Heart right ventricle (tissue), 16 donors: Measurements from ENCODE around the gene CATSPERB. TPM values are rescaled to one million over a fixed set of nuclear protein-coding genes. Genes with fewer than 3 reads are reported as not detected.

ENCODE experiments used
- ATAC-seq, 8 donors: fragments of 200-7000 bp; cut with Tn5 transposase; one replicate each; pipeline ENCODE4 v1.9.1; 2020; ENCODE audit warnings: mild to moderate bottlenecking in 8 of 8, moderate library complexity in 8 of 8, moderate number of reproducible peaks in 1 of 8
- DNase-seq, 2 donors: peaks; one replicate each; pipeline ENCODE4 v3.0.0-alpha.2; 2020
- H3K27ac ChIP-seq, 10 donors: fragments of 200-600 bp; sonication (generic) in 2 of 10; one replicate each; pipeline versions ENCODE4 v1.5.0 to v1.8.0; 2020 to 2022; ENCODE audit warnings: mild to moderate bottlenecking in 3 of 10
- H3K27me3 ChIP-seq, 7 donors: fragments of 200-600 bp; one replicate each; pipeline ENCODE4 v1.8.0; 2021 to 2022; ENCODE audit warnings: mild to moderate bottlenecking in 2 of 7
- H3K36me3 ChIP-seq, 9 donors: fragments of 200-600 bp; sonication (generic) in 1 of 9; one replicate each; pipeline versions ENCODE4 v1.5.0 to v1.8.0; 2020 to 2022; ENCODE audit warnings: mild to moderate bottlenecking in 2 of 9
- H3K4me1 ChIP-seq, 9 donors: fragments of 200-600 bp; sonication (generic) in 1 of 9; one replicate each; pipeline versions ENCODE4 v1.5.0 to v1.8.0; 2020 to 2022; ENCODE audit warnings: mild to moderate bottlenecking in 4 of 9
- H3K4me3 ChIP-seq, 10 donors: fragments of 200-600 bp; sonication (generic) in 2 of 10; one replicate each; pipeline versions ENCODE4 v1.5.0 to v1.8.0; 2020 to 2022; ENCODE audit warnings: mild to moderate bottlenecking in 7 of 10, moderate library complexity in 2 of 10
- H3K9me3 ChIP-seq, 11 donors: fragments of 200-600 bp in 10 of 11; sonication (generic) in 2 of 11; one replicate each; pipeline versions ENCODE4 v1.5.0 to v1.8.0; 2013 to 2022; ENCODE audit warnings: mild to moderate bottlenecking in 2 of 11, control low read depth in 1 of 11, moderate library complexity in 1 of 11
- WGBS, 2 donors: extraction: QIAGEN DNeasy Blood & Tissue Kit; methylation state at CpG; one replicate each; pipeline ENCODE4 v1.1.7; 2013; ENCODE audit warnings: inconsistent platforms in 1 of 2; 5-methylcytosine and 5-hydroxymethylcytosine counted together
- intact Hi-C, 10 donors: fragments of 100-400 bp; cut with DNase I; formaldehyde crosslinking; loops; one replicate each; pipeline versions ENCODE4 v1.11.1 to v1.14.2; 2022
- polyA plus RNA-seq, 2 donors: library from polyadenylated mRNA; stranded (reverse); fragments of 200-250 nt; gene quantifications; one replicate each; pipeline ENCODE4 v1.2.3, GENCODE V29; 2013
- total RNA-seq, 10 donors: library from RNA; stranded (reverse); fragmentation: NEBNext Ultra II Directional in 3 of 10; extraction: Animal tissue kit (Norgen Biotek cat#: 25700) in 3 of 10; gene quantifications; one replicate each; pipeline versions ENCODE4 v1.2.1 to v1.2.4, GENCODE V29; 2021 to 2023
- TF ChIP-seq, protein P1 (sequence below), 9 donors: fragments of 200-600 bp; sonication (generic) in 2 of 9; IDR thresholded peaks; one replicate each; pipeline versions ENCODE4 v1.5.0 to v1.8.0; 2021 to 2022; ENCODE audit warnings: antibody characterized with exemption in 9 of 9, mild to moderate bottlenecking in 5 of 9, moderate library complexity in 1 of 9
- donor health status: Arrhythmogenic right ventricular cardiomyopathy.
- donor health status: ischemic (EF 13 %, LVEDD 7.1; RV severe dilation, severe dysfunction).
- donor health status: healthy with polysubstance abuse.
- donor health status: DM: no; HTN: yes; CAD: no.
- donor health status: DM: no; HTN: no; CAD: no.
- donor health status: ischemic (EF 25% LVEDD 6.9; RV normal size, moderate dysfunction).
- donor health status: ischemic (EF 25% LVEDD 5.7; RV mildly dilated, moderate dysfunction).
- donor health status: healthy.
- donor health status: DM: yes; HTN: yes; CAD: no.
- donor health status: Ischemic cardiomyopathy.
- donor health status: ischemic (EF 35%, LVEDD 5.7; RV mildly dilated, moderate dysfunction).
- donor health status: nonischemic (EF 11% LVEDD 7.7; RV severe dilation, severe dysfunction).
- donor health status: DM: yes; HTN: yes; CAD: no.
- donor health status: PGD.
- donor health status: ischemic (EF 29% LVEDD 5.4; RV normal size, mild dysfunction).
- donor health status: nonischemic (EF 23%, LVEDD 6.1; RV moderate dilation, normal function).

Gene CATSPERB
- total and polyA plus RNA-seq, 12 donors: 0.10 to 1.5 (median 0.57) TPM; not detected in 1

DNA sequence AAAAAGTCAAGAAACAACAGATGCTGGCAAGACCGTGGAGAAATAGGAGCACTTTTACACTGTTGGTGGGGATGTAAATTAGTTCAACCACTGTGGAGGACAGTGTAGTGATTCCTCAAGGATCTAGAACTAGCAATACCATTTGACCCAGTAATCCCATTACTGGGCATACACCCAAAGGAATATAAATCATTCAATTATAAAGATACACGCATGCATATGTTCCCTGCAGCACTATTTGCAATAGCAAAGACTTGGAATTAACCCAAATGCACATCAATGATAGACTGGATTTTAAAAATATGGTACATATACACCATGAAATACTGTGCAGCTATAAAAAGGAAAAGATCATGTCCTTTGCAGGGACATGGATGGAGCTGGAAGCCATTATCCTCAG lies 18.0 kb upstream of the CATSPERB start:
- ATAC-seq (no peak), DNase-seq (no peak)
- intact Hi-C loops: no loop called here
- WGBS, 2 donors: 80 to 83% methylated on average over 2 of the region's 2 CpGs
- H3K36me3 ChIP-seq: no peaks in the 10 kb centered on the region
- H3K27ac ChIP-seq: no peak overlapping the region
- H3K4me3 ChIP-seq: no peak overlapping the region
- TF ChIP-seq, protein P1, sequence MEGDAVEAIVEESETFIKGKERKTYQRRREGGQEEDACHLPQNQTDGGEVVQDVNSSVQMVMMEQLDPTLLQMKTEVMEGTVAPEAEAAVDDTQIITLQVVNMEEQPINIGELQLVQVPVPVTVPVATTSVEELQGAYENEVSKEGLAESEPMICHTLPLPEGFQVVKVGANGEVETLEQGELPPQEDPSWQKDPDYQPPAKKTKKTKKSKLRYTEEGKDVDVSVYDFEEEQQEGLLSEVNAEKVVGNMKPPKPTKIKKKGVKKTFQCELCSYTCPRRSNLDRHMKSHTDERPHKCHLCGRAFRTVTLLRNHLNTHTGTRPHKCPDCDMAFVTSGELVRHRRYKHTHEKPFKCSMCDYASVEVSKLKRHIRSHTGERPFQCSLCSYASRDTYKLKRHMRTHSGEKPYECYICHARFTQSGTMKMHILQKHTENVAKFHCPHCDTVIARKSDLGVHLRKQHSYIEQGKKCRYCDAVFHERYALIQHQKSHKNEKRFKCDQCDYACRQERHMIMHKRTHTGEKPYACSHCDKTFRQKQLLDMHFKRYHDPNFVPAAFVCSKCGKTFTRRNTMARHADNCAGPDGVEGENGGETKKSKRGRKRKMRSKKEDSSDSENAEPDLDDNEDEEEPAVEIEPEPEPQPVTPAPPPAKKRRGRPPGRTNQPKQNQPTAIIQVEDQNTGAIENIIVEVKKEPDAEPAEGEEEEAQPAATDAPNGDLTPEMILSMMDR (IDR thresholded peaks at IDR 0.05): no peak
- H3K27me3 ChIP-seq: no peaks in the 10 kb centered on the region
- H3K9me3 ChIP-seq: no peaks in the 10 kb centered on the region
- peaks cover 0 to 21% (median 5%) of the 10 kb centered on the region in 9 donors for H3K4me1 ChIP-seq

DNA sequence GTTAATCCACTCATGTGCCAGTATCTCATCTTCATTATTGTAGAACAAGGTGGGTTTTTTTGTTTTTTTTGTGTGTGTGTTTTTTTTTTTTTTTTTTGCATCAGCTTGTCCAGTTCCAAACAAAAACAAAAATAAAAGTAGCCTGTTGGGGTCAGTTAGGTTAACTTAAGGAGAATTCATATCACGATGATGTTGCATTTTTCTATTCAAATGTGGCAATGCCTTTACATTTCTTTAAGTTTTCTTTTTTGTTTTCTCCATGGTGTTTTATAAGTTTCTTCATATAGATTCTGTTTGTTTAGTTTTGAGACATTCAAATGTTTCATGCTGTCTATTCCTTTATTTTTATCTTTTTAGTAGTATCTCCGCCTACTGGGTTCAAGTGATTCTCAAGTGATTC lies 16.2 kb upstream of the CATSPERB start:
- no peak overlapping the region for H3K4me3 ChIP-seq
- no peak overlapping the region for H3K27ac ChIP-seq
- no peaks in the 10 kb centered on the region for H3K27me3 ChIP-seq
- DNase-seq (no peak), ATAC-seq (no peak)
- TF ChIP-seq, protein P1 (IDR thresholded peaks at IDR 0.05): no peak
- H3K9me3 ChIP-seq: no peaks in the 10 kb centered on the region
- intact Hi-C loops: no loop called here
- H3K36me3 ChIP-seq: no peaks in the 10 kb centered on the region
- peaks cover 0 to 3% (median 0%) of the 10 kb centered on the region in 9 donors for H3K4me1 ChIP-seq
- 90 to 95% methylated on average over 2 of the region's 2 CpGs for WGBS, 2 donors

DNA sequence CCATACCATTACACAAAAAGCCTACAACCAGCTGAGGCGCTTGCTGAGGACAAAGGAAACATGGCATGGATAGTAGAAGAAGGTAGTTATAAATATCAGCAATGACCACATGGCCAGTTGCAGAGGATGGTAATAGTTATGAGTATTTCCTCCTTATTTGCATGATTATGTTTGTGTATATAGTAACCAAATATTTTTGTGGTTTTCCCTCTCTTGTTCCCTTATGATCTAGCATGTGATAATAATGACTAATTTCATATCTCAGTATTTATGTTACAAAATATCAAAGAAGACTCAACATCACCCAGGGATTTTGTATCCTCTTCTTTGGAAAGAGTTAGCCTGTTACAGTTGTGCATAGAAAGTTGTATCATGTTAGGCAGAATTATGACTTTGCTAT lies 13.5 kb upstream of the CATSPERB start:
- no peak for ATAC-seq
- no peaks in the 10 kb centered on the region for H3K4me1 ChIP-seq
- H3K4me3 ChIP-seq: no peak overlapping the region
- TF ChIP-seq, protein P1 (IDR thresholded peaks at IDR 0.05): no peak
- H3K36me3 ChIP-seq: no peaks in the 10 kb centered on the region
- H3K27ac ChIP-seq: no peak overlapping the region
- intact Hi-C loops: no loop called here
- no peaks in the 10 kb centered on the region for H3K9me3 ChIP-seq
- 94 to 100% methylated on average over 1 of the region's 1 CpG for WGBS, 2 donors
- H3K27me3 ChIP-seq: no peaks in the 10 kb centered on the region
- DNase-seq: no peak

DNA sequence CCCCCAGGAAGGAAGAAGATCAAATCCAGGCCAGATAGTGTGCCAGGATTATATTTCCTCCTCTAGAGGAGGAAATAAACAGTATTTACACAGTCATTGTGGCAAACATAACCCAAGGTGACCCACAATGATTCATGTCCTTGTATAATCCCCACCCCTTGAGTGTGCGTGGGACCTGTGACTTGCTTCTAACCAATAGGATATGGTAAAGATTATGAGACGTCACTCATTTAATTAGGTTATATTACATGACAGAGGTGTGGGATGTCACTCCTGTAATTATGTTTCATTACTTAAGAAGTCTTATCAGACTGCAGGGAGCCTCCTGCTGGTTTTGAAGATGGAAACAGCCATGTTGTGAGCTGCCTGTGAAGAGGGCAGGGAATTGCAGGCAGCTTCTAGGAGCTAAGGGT lies 12.2 kb upstream of the CATSPERB start:
- no peak for DNase-seq
- no peaks in the 10 kb centered on the region for H3K9me3 ChIP-seq
- WGBS, 2 donors: 65 to 69% methylated on average over 2 of the region's 2 CpGs
- H3K4me3 ChIP-seq: no peak overlapping the region
- TF ChIP-seq, protein P1 (IDR thresholded peaks at IDR 0.05): no peak
- no peak overlapping the region for H3K27ac ChIP-seq
- H3K4me1 ChIP-seq: no peaks in the 10 kb centered on the region
- no peaks in the 10 kb centered on the region for H3K36me3 ChIP-seq
- no peaks in the 10 kb centered on the region for H3K27me3 ChIP-seq
- intact Hi-C loops: no loop called here
- no peak for ATAC-seq

DNA sequence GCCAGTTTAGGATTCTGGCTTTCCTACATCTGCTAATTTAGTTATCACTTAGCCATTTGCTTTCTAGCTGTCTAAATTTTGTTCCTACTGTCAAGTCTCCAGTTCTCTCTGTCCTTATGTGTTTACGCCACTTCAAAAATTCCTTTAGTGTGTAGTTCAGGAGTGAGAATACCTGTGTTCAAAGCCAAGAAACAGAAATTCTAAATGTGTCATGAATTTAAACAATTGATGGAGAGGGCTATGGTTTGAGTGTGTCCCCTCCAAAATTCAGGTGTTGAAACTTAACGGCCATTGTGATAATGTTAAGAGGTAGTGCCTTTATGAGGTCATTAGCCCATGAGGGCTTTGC lies 11.4 kb upstream of the CATSPERB start:
- ATAC-seq (no peak), DNase-seq (no peak)
- Histone ChIP-seq H3K9me3 (no peaks in the 10 kb centered on the region), H3K4me1 (no peaks in the 10 kb centered on the region), H3K27ac (no peak overlapping the region), H3K36me3 (no peaks in the 10 kb centered on the region), H3K4me3 (no peak overlapping the region), H3K27me3 (no peaks in the 10 kb centered on the region)
- TF ChIP-seq, protein P1 (IDR thresholded peaks at IDR 0.05): no peak
- 87 to 91% methylated on average over 2 of the region's 2 CpGs for WGBS, 2 donors
- intact Hi-C loops: no loop called here
